ENCODE data around the gene DUSP2.

Gene DUSP2

DNA sequence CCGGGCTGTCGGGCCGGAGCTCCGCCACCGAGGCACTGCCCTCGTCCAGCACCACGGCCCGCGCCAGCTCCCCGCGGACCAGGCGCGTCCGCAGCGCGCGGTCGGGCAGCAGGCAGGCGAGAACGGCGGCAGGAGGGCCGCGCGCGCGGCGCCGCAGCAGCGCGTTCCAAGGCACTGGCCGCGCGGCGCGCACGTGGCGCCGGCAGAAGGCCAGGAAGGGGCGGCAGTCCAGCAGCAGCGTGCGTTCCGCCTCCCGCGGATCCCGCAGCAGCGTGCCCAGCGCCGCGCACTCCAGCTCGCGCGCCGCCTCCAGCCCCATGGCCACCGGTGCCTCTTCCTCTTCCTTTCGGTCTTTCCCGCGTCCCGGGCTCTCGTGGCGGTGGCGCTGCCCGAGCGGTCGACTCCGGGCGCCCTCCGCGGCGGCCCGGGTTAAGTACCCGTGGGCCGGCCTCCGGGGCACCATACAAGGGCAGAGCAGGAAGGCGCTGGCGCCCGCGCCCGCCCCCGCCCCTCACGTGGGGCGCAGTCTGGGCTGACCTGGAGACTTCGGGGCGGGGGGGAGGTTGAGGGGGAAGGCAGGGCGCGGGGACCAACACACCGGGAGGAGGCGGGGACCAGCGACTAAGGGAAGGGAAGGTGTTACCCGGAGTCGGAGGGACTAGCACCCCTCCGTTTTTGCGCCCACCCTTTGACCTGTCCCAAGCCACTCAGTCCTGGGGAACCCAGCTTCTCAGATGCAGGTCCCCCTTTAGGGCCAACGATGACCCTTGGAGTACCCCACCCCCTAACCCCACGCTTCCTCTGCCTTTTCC is at the start of gene DUSP2:
Gene DUSP2 (minus strand): TSS at position 405 of the 812 bp plus-strand sequence. CDS start 86 bp downstream, at position 319.
- peak; percentile 74 for DNase-seq

DNA sequence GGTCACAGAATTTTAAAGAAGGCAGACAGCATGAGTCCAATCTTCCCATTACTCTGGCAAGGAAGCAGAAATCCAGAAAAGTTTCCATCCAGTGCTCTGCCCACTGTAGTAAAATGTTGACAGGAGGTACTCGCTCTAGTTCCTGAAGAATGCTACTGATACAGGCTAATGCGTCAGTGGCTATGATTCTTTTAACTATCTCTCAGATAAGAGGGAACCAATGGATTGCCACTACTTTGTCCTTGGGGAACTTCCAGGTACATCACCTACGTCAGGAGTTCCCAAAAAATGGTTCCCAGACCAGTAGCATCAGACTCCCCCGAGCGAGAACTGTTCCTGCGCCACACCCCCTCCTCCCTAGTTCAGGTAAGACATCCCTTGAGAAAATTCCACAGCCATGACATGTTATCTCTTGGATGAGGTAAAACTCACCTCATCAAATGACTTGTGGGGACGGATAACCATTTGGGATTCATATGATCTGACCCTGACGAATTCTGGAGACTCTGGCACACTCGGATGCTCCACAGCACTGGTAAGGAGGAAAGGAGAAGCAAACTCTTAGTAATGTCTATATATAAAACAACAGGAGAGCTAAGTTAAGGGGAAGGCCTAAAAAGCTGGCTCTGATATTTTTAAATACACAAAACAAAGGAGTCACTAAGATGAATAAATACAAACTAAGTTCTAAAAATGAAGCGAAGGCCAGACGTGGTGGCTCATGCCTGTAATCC is 46.9 kb upstream of the DUSP2 start:
- no peak for DNase-seq

DNA sequence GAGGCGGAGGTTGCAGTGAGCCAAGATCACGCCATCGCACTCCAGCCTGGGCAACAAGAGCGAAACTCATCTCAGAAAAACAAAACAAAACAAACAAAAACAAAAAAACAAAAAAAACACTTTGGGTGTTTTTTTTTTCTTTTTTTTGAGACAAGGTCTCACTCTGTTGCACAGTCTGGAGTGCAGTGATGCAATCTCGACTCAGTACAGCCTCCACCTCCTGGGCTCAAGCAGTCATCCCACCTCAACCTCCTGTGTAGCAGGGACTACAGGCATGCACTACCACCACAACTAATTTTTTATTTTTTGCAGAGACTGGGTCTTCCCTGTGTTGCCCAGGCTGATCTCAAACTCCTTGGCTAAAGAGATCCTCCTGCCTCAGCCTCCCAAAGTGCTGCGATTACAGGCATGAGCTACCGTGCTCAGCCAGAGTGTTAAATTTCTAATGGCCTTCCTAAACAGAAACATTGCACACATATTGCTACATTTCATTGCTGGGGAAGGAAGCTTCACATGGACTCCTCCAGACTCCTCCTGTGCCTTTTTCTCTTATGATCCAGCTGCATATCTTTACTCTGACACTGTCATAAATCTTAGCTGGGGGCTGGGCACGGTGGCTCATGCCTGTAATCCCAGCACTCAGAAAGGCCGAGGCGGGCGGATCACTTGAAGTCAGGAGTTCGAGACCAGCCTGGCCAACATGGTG is 43.7 kb upstream of the DUSP2 start:
- no peak for DNase-seq

DNA sequence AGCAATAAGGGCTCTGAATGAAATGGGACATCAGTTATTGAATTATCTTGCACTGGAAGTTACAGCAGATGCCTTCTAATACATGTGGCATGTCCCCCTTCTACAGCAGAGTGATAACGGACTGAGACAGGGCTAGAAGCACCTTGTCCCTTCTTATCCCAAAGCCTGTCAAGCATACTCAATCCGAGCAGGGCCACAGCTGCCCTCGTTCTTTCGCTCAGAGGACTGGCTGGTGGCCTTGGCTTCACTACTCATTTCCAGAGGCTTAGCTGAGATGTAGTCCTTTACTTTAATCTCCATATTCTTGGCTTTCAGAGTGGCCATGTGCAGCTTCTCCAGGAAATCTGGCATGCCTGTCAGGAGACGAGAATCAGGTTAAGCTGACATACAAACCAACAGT is 41.3 kb upstream of the DUSP2 start:
- no peak for DNase-seq

- no peak for DNase-seq
Observed at GRCh38 chr2:96185516-96185915, 40.3 kb upstream of the DUSP2 start.

- DNase-seq: no peak
Observed at GRCh38 chr2:96184989-96185388, 39.7 kb upstream of the DUSP2 start.

DNA sequence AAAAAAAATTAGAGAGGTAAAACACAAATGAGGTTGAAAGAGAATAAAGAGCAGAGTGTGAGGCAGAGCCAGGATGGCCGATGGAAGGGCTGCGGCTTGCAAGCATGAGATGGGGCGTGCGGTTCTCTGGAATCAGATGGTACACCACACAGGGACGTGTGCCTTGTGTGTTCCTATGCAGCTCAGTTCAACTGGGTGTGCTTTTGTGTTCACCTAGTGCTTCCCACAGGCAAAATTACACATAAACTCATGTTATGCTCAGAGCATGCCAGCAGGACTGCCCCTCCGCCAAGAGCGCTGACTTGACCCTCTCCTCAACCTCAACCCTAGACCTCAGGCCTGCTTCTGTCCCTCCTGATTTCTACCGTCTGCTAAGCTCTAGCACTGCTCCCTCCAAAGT is 38.9 kb upstream of the DUSP2 start:
- no peak for DNase-seq

DNA sequence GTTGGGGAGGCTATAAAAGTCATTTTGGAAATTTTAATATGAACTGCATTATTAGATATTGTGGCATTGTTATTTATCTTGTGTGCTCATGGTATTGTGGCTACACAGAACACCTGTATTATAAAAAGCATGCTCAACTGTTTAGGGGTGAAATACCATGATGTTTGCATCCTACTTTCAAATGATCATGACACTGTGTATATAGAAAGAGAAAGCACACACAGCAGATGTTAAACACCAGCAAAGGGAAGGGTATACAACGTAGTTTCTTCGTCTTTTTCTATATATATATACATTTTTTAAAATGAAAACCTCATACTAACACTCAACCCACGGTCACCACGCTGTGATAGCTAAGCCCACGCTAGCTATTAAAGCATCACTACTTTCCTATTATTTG is 36.3 kb upstream of the DUSP2 start:
- no peak for DNase-seq

DNA sequence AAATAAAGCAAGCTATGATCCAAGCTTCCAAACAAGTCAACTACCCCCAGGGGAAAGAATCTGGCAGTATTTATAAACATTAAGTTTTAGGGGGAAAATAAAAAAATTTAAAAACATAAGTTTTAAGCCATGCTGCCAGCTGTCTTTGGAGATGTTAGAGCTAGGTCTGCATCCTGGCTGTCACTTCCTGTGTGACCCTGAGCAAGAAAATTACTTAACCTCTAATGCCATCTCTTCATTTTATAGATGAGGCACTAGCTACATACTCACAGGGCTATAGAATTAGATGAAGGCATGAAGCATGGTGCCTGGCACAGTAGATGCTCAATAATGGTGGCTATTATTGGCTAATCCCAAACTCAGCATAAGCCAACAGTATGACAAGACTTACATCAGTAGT is 35.3 kb upstream of the DUSP2 start:
- DNase-seq: no peak

- no peak for DNase-seq
Observed at GRCh38 chr2:96180002-96180401, 34.8 kb upstream of the DUSP2 start.

GRCh38 chr2:96176661-96177060 is 31.4 kb upstream of the DUSP2 start:
- DNase-seq: no peak

GRCh38 chr2:96175951-96176350 is 30.7 kb upstream of the DUSP2 start:
- peak; percentile 58 for DNase-seq

GRCh38 chr2:96174251-96175144 is 29.3 kb upstream of the DUSP2 start:
- peak; percentile 55 for DNase-seq

- no peak for DNase-seq
Observed at GRCh38 chr2:96171831-96172230, 26.6 kb upstream of the DUSP2 start.

GRCh38 chr2:96170626-96171025 is 25.4 kb upstream of the DUSP2 start:
- DNase-seq: no peak

DNA sequence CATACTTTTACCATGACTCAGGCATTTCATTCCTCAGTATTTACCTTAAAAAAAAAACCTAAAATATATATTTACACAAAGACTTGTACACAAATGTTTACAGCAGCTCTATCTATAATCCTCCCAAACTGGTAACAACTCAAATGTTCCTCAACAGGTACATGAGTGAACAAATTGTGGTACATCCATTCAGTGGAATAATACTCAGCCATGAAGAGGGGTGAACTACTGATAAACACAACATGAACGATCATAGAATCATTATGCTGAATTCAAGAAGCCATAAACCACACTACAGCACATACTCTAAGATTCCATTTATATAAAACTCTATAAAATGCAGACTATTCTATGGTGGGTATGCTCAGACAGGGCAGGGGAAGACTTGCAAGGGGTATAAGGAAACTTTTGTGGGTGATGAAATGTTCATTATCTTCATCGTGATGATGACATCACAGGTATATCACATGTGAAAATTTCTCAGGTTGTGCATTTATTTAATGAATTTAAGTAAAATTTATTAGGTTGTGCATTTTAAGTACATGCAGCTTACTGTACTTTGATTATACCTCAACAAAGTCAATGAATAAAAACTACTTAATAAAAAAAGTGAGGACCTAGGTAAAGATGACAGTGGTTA is 24.7 kb upstream of the DUSP2 start:
- no peak for DNase-seq

DNA sequence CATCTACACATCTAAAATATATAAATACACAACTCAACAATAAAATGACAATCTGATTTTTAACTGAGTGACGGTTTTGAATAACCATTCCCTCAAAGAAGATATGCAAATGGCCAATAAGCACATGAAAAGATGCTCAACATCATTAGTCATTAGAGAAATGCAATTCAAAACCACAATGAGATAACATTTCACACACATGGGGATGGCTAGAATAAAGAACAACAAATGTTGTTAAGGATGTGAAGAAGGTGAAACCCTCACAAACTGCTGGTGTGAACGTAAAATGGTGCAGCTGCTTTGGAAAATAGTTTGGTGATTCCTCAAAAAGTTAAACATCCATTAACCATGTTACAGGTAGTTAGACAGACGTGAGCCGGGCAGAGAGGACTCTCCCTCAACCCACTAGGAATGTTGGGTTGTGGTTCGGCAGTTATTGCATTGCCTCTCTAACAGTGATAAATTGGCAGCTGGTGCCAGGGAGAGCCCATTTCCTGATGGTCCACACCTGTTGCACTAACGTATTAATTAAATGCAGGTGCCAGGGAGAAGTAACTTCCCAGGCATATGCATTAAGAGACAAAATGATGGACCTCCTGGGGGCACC is 22.3 kb upstream of the DUSP2 start:
- peak; percentile 30 for DNase-seq

- peak; percentile 25 for DNase-seq
Observed at GRCh38 chr2:96164459-96165184, 19.4 kb upstream of the DUSP2 start.

DNA sequence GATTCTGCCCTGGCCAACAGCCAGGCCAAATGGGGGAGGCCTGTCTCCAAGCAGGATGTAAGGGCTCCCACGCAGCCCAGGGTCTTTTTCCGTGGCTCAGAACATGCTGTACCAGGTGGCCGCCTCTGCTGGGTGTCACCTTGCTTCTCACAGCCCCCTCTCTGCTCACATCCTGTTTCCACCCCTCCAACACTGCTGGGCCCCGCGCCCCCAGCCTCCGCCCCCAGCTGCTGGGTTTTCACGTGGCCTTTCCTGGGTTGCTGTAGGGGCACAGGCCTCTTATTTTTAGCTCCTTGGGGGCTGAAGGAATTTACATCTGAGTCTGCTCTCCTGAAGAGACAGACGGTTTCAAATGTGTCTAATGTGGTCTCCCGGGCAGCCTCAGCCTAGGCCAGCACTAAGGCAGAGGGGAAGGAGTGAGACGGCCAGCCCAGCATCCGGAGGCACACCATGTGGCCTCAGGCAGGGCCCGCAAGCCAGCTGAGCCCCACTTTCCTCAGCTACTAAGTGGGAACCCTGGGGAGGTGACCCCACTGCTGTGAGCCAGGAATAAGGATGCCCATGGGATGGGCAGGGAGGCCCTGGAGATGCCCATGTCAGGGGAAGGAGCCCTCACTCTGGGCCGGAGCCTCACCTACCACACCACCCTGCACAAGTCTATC is 18.7 kb upstream of the DUSP2 start:
- DNase-seq: peak; percentile 37

DNA sequence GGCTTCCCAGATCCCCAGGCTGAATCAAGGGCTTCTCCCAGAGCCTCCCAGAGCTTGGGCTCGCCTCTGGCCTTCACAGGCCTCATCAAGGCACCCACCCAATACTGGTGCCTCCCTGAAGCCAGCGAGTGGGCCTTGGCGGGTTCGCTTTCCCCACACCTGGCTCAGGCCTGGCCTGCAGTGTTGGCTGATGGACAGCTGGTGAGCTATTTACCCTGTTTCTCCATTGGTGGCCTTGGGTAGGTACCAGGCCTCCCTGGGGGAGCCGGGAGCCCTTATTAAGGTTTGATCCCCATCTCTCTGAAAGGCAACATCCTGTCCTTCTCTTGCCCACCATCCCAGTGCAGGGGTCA is 18.2 kb upstream of the DUSP2 start:
- DNase-seq: no peak

DNA sequence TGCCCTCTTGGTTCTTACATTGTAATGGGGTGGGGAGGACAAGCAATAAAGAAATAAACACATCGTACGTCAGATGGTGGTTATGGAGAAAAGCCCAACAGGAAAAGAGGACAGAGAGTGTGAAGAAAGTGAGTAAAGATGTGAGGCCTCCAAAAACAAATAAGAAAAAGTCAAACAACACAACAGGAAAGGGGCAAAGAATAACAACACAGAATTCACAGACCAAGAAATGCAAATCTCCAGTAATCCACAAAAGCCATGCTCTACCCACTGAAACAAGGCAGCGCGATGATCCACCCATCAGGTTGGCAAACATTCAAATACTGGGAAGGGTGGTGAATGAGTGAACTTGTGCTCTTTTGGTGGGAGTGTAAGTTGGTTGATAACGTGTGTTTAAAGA is 16.7 kb upstream of the DUSP2 start:
- no peak for DNase-seq

All from fibroblast of skin of right biceps (primary cell).